ENCODE measurements around the gene ANKRD33.

- TF ChIP-seq EZH2phosphoT487 (IDR thresholded peaks at IDR 0.05; ENCODE audit: low read length) (no peak), CTCF (IDR thresholded peaks at IDR 0.05; ENCODE audit: low read length) (no peak)
Observed at GRCh38 chr12:51910691-51911090, 22.8 kb downstream of the ANKRD33 start.
